GM12872 (cell line): ENCODE results near the gene MAST2.
A peak's percentile ranks its signal among the peaks of the same experiment; 100 is the strongest.

ENCODE experiments used
- CTCF ChIP-seq: IDR thresholded peaks from 3 replicates; pipeline ENCODE4 v1.5.1; 2011; ENCODE audit warnings: low read depth, mild to moderate bottlenecking, low read length, moderate library complexity; ENCODE audit not compliant: insufficient read depth

The MAST2 gene

GRCh38 chr1:46030074-46030870, 226.9 kb downstream of the MAST2 start:
- TF ChIP-seq CTCF = no peak

- TF ChIP-seq CTCF = no peak
Measured at GRCh38 chr1:46030876-46031660, 227.7 kb downstream of the MAST2 start.

- no peak for TF ChIP-seq CTCF
Measured at GRCh38 chr1:46034601-46035516, 231.4 kb downstream of the MAST2 start.

- peak; percentile 99 for TF ChIP-seq CTCF
Measured at GRCh38 chr1:46036894-46037839, 233.8 kb downstream of the MAST2 start.

- no peak for TF ChIP-seq CTCF
Measured at GRCh38 chr1:46039571-46040052, 236.2 kb downstream of the MAST2 start.

GRCh38 chr1:46041551-46041950, 238.1 kb downstream of the MAST2 start:
- TF ChIP-seq CTCF = no peak
